Measurements from ENCODE around the gene GNGT2. TPM values are rescaled to one million over a fixed set of nuclear protein-coding genes. Genes with fewer than 3 reads are reported as not detected.

GNGT2 gene
- 0.38 and 0.56 TPM in 2 replicates for total RNA-seq

DNA sequence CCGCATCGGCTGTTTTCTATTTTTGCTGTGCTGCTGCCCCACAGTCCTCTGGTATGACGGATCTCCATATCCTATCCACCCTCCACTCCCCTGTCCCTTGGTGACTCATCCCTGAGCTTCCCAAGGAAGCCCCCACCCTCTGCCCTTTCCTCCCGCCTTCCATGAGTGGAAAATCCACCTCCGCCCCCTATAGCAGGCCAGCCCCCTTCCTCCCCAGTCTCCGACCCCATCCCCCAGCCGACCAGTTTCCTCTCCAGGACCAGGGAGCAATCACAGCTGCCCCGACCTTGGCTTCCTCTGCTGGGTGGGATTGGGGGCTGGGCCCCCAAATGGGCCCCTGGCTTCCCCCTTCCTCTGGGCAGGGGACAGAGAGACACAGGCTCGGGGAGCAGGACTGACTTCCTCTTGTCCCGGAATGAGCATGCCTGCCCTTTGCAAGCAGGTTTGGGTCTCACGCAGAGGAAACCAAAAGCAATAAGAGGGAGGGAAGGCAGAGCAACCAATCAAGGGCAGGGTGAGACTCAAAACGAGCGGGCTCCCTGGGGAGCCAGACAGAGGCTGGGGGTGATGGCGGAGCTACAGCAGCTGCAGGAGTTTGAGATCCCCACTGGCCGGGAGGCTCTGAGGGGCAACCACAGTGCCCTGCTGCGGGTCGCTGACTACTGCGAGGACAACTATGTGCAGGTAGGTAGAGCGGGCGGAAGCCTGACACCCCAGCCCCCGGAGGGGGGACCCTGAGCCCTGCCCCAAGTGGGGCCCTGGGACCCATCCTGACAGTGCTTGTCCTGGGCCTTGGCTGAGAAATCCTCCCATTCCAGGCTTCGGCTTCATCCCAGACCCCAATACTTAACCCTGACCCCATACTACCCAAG, at the start of gene GNGT2, which contains the start of gene ABI3:
TSS of gene GNGT2 (minus strand) at position 417 of the 872 bp plus-strand sequence. CDS start 3,152 bp downstream, outside the sequence.
TSS of gene ABI3 (plus strand) at position 550 of the 872 bp plus-strand sequence. CDS start at position 568, 18 bp downstream.

DNA sequence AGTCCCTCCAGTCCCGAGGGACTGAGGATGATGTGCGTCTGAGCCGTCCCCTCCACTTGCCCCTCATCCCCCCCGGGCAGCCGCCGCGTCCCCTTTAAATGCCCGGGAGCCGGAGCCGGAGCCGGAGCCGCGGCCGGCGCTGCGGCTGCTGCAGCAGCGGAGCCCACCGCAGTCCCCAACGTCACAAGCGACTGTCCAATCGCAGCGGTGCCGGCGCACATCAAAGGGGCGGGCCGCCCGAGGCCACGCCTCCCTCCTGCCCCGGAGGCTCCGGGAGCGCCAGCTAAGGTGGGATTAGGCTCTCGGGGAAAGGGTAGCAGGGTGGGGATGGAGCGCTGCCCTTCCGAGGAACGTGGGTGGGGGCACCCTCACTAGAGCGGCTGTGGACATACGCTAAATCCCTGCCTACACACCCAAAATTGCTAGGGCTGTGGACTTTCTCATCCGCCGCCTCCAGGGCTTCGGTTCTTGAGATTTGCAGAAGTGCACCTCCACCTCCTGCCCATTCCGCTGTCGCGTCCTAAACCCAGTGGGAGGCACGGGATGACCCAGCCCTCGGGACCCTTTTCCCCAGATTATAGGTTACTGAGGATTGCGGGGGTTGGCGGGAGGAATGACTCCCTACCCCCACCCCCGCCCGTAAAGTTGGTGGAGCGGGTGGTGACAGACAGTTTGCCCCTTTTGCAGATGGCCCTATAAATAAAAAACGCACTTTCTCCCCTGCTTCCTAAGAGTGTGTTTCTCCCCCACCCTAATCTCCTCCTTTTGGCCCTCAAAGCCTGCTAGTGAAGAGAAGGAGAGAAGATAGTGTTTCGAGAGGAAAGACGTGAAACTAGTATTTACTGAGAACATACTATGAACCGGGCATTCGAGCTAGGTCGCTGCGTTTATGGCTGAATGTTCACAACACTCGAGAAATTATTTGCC, 20.5 kb upstream of the GNGT2 start, which contains the start of gene PHOSPHO1:
TSS of gene PHOSPHO1 (minus strand) at position 152 of the 927 bp plus-strand sequence. CDS start 4,096 bp downstream, outside the sequence.

Other genes with a start within 250 kb of the GNGT2 start
- not detected in 2 replicates for gene GIP, start 242.0 kb downstream of the GNGT2 start, total RNA-seq
- gene IGF2BP1, start 213.2 kb downstream of the GNGT2 start, total RNA-seq: 0.85 and 5.0 TPM in 2 replicates
- gene B4GALNT2, start 77.8 kb downstream of the GNGT2 start, total RNA-seq: under 0.01 and 0.77 TPM in 2 replicates
- gene ABI3, start 133 bp upstream of the GNGT2 start, total RNA-seq: under 0.01 and 0.58 TPM in 2 replicates
- 0.56 and 0.58 TPM in 2 replicates for gene PHOSPHO1, start 20.2 kb upstream of the GNGT2 start, total RNA-seq
- gene ZNF652, start 151.7 kb upstream of the GNGT2 start, total RNA-seq: 6.3 and 8.7 TPM in 2 replicates
- 107 and 208 TPM in 2 replicates for gene PHB1, start 204.3 kb upstream of the GNGT2 start, total RNA-seq